Endodermal cell (in vitro differentiated cells): ENCODE data around the gene SH2B2. TPM values are rescaled to one million over a fixed set of nuclear protein-coding genes. Genes with fewer than 3 reads are reported as not detected.
"Not testable (repeated sequence)": the region's sequence is repeated elsewhere in the genome, so short reads cannot be mapped to it uniquely, and the experiment has no call there.

Experiments
- DNase-seq: peaks from one replicate; pipeline ENCODE4 v3.0.0-alpha.2; 2017
- H3K27ac ChIP-seq: 2 replicates; pipeline ENCODE4 v1.5.1; 2013; ENCODE audit warnings: mild to moderate bottlenecking, low read depth, low read length, moderate library complexity
- H3K27me3 ChIP-seq: 2 replicates; pipeline ENCODE4 v1.6.1; 2013; ENCODE audit warnings: mild to moderate bottlenecking, low read length, moderate library complexity; ENCODE audit not compliant: insufficient read depth, control insufficient read depth, poor library complexity, severe bottlenecking
- H3K36me3 ChIP-seq: 2 replicates; pipeline ENCODE4 v1.7.0; 2013; ENCODE audit warnings: mild to moderate bottlenecking, low read length, moderate library complexity; ENCODE audit not compliant: control insufficient read depth, insufficient read depth
- H3K4me1 ChIP-seq: one replicate; pipeline ENCODE4 v1.7.0; 2013; ENCODE audit warnings: low read length; ENCODE audit not compliant: control insufficient read depth, insufficient read depth
- H3K4me3 ChIP-seq: 2 replicates; pipeline ENCODE4 v1.5.1; 2013; ENCODE audit warnings: mild to moderate bottlenecking, low read length, moderate library complexity
- H3K9ac ChIP-seq: 2 replicates; pipeline ENCODE4 v1.6.1; 2013; ENCODE audit warnings: mild to moderate bottlenecking, low read length, moderate library complexity; ENCODE audit not compliant: poor library complexity, severe bottlenecking; ENCODE audit errors: extremely low read depth
- H3K9me3 ChIP-seq: 2 replicates; pipeline ENCODE4 v1.6.1; 2013; ENCODE audit warnings: mild to moderate bottlenecking, low read length, moderate library complexity; ENCODE audit not compliant: control insufficient read depth
- H3K27ac Mint-ChIP-seq: 2 replicates; pipeline ENCODE4 v1.8.0; 2020; ENCODE audit warnings: mixed read lengths
- H3K27me3 Mint-ChIP-seq: 2 replicates; pipeline ENCODE4 v1.8.0; 2021; ENCODE audit warnings: mild to moderate bottlenecking, mixed read lengths; ENCODE audit not compliant: insufficient read depth
- H3K36me3 Mint-ChIP-seq: 2 replicates; pipeline ENCODE4 v1.8.0; 2020; ENCODE audit warnings: low read depth, mixed read lengths
- H3K4me1 Mint-ChIP-seq: 2 replicates; pipeline ENCODE4 v1.8.0; 2020; ENCODE audit warnings: mixed read lengths
- H3K4me3 Mint-ChIP-seq: 2 replicates; pipeline ENCODE4 v1.8.0; 2020; ENCODE audit warnings: mild to moderate bottlenecking, moderate library complexity, mixed read lengths
- H3K9me3 Mint-ChIP-seq: 2 replicates; pipeline ENCODE4 v1.8.0; 2020; ENCODE audit warnings: mild to moderate bottlenecking, mixed read lengths
- WGBS, 2 experiments: methylation state at CpG; one replicate each; pipeline versions ENCODE4 v1.1.5 to v1.1.7; 2013; ENCODE audit warnings: missing lambda C conversion rate in 2 of 2, mixed read lengths in 1 of 2; ENCODE audit not compliant: insufficient coverage in 1 of 2, insufficient read length in 1 of 2; 5-methylcytosine and 5-hydroxymethylcytosine counted together
- total RNA-seq, 2 donors: library from RNA; stranded (reverse); fragmentation: NEBNext Ultra II Directional in 1 of 2; extraction: Animal tissue kit (Norgen Biotek cat#: 25700) in 1 of 2; gene quantifications; 2 replicates in 1 of 2; 3 replicates in 1 of 2; pipeline ENCODE4 v1.2.1, GENCODE V29; 2021
- TF ChIP-seq, protein P1 (sequence below): fragments of 200-600 bp; sonication (generic); conservative IDR thresholded peaks from 2 replicates; pipeline ENCODE4 v1.5.0; 2021; ENCODE audit warnings: antibody characterized with exemption, mild to moderate bottlenecking

Gene SH2B2
- total RNA-seq, 2 donors from 2014 or later: 8.0 to 8.7 TPM

DNA sequence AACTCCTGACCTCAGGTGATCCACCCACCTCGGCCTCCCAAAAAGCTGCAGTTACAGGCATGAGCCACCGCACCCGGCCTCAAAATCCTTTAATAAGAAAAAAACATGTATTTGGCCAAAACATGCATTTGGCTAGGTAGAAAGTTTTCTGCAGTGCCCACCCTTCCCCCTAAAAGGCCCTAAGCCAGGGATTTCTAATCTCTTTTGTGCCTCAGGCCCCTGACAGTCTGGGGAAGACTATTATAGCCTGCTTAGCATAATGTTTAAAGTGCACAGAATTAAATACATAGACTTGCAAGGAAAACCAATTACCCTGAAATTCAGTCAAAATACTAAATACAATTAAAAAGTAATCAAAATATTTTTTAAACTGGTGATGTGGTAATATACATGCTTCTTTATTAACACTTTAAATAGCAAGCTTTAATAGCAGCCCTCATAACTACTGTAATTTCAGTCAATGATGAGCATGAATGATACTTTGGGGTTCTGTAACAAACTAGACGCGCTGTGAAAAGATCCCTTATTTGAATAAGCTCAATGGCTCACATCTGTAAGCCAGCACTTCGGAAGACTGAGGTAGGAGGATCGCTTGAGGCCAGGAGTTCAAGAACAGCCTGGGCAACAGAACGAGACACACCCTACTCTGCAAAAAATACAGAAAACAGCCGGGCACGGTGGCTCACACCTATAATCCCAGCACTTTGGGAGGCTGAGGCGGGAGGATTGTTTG, 39.7 kb downstream of the SH2B2 start:
- Mint-ChIP-seq H3K9me3 (no peaks in the 10 kb centered on the region), H3K27ac (no peak overlapping the region), H3K27me3 (no peaks in the 10 kb centered on the region), H3K4me1 (no peaks in the 10 kb centered on the region), H3K4me3 (no peak overlapping the region), H3K36me3 (no peaks in the 10 kb centered on the region)
- Histone ChIP-seq H3K27ac (no peak overlapping the region), H3K9ac (no peak overlapping the region), H3K4me3 (no peak overlapping the region), H3K4me1 (no peaks in the 10 kb centered on the region), H3K27me3 (no peaks in the 10 kb centered on the region), H3K36me3 (no peaks in the 10 kb centered on the region), H3K9me3 (no peaks in the 10 kb centered on the region)
- WGBS, 2 experiments: 92 to 93% methylated on average over 9 to 11 of the region's 11 CpGs
- DNase-seq: no peak
- TF ChIP-seq, protein P1, sequence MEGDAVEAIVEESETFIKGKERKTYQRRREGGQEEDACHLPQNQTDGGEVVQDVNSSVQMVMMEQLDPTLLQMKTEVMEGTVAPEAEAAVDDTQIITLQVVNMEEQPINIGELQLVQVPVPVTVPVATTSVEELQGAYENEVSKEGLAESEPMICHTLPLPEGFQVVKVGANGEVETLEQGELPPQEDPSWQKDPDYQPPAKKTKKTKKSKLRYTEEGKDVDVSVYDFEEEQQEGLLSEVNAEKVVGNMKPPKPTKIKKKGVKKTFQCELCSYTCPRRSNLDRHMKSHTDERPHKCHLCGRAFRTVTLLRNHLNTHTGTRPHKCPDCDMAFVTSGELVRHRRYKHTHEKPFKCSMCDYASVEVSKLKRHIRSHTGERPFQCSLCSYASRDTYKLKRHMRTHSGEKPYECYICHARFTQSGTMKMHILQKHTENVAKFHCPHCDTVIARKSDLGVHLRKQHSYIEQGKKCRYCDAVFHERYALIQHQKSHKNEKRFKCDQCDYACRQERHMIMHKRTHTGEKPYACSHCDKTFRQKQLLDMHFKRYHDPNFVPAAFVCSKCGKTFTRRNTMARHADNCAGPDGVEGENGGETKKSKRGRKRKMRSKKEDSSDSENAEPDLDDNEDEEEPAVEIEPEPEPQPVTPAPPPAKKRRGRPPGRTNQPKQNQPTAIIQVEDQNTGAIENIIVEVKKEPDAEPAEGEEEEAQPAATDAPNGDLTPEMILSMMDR: no peak

DNA sequence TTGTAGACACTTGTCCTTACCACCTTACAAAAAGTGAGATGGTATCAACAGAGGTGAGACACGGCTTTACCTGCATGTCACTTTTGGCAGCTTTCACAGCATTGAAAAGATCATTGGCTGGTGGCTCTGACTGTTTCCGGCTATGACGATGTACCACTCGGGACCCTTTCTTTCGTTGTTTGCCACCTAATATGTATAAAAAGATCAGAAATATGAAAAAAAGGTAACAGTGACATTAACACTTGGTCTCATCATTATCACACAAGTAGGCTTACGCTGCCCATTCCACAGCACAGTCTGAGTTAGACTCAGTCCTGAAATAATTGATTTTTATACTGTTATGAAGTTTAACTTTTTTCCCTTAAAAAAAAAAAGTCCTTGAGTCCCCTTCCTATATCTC, 40.5 kb downstream of the SH2B2 start:
- not testable (repeated sequence) for H3K4me3 Mint-ChIP-seq, H3K36me3 Mint-ChIP-seq, H3K4me3 ChIP-seq, H3K9ac ChIP-seq, DNase-seq, H3K4me1 ChIP-seq, H3K27ac ChIP-seq, H3K27ac Mint-ChIP-seq, H3K9me3 ChIP-seq, H3K36me3 ChIP-seq, H3K9me3 Mint-ChIP-seq, H3K4me1 Mint-ChIP-seq, H3K27me3 ChIP-seq, H3K27me3 Mint-ChIP-seq
- WGBS, 2 experiments: 92 to 93% methylated on average over 4 to 6 of the region's 6 CpGs

DNA sequence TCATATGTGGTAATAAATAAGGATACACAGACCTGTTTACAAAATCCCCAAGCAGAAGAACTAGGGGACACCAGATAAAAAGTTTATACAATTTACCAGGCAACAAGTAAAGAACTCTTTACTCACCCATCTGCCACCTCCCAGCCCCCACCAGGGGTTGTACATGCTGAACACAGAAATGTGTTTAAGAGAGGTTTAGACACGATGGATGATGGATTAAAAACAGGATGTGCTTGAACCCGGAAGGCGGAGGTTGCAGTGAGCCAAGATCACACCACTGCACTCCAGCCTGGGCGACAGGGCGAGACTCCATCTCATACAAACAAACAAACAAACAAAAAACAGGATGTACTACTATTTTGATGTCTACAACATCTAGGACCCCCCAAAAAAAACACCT, 42.2 kb downstream of the SH2B2 start:
- not testable (repeated sequence) for H3K9ac ChIP-seq, H3K4me3 ChIP-seq, H3K4me1 Mint-ChIP-seq, H3K4me1 ChIP-seq, H3K27me3 ChIP-seq, H3K27ac Mint-ChIP-seq, H3K27me3 Mint-ChIP-seq, H3K4me3 Mint-ChIP-seq, H3K36me3 ChIP-seq, H3K36me3 Mint-ChIP-seq, H3K9me3 Mint-ChIP-seq, DNase-seq, H3K9me3 ChIP-seq, H3K27ac ChIP-seq
- WGBS, 2 experiments: 94% methylated on average over 2 of the region's 5 CpGs; no CpG with 5 or more reads in 1 of the 2 experiments

DNA sequence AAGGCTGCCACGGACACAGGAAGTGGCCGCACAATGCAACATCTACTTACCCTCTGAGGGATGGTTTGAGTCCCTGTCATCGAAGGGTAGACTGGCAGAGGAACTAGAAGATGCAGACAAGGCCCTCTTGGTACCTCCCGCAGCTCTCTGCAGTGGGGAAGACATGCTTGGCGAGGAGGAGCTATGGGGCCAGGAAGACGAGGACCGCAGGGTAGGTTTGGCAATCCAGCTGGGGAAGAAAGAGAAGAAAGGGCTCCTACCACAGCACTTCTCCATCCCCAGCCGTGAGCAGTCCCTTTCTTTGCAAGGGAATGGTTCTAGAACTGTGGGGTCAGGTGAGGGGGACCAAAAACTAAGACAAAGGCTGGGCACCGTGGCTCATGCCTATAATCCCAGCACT, 42.7 kb downstream of the SH2B2 start:
- not testable (repeated sequence) for H3K4me1 ChIP-seq, H3K27me3 ChIP-seq, H3K4me3 Mint-ChIP-seq, H3K27me3 Mint-ChIP-seq, H3K9me3 ChIP-seq, H3K9ac ChIP-seq, H3K36me3 ChIP-seq, H3K4me1 Mint-ChIP-seq, H3K4me3 ChIP-seq, H3K36me3 Mint-ChIP-seq, H3K9me3 Mint-ChIP-seq, H3K27ac ChIP-seq, DNase-seq, H3K27ac Mint-ChIP-seq
- 76 to 78% methylated on average over 4 to 6 of the region's 9 CpGs for WGBS, 2 experiments

DNA sequence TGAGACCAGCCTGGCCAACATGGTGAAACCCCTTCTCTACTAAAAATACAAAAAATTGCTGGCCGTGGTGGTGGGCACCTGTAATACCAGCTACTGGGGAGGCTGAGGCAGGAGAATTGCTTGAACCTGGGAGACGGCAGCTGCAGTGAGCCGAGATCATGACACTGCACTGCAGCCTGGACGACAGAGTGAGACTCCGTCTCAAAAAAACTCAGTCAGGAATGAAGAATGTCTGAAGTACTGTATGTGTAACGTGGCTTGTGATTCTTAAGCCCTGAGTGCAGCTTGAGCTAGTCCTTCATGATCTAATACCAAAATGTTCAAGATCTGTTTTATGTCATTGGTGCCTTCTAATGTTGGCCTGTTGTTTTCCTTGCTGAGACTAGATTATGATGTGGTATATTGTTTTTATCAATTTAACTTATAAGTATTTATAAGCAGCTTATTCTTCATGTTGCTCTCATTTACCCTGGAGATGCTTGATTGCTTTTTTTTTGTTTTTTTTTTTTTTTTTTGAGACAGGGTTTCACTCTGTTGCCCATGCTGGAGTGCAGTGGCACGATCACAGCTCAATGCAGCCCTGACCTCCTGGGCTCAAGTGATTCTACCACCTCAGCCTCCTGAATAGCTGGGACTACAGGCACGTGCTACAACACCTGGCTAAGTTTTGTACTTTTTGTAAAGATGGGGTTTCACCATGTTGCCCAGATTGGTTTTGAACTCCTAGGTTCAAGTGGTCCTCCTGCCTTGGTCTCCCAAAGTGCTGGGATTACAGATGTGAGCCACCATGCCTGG, 44.2 kb downstream of the SH2B2 start:
- H3K9ac ChIP-seq, H3K27me3 Mint-ChIP-seq, H3K36me3 Mint-ChIP-seq, DNase-seq, H3K4me3 Mint-ChIP-seq, H3K27ac ChIP-seq, H3K27me3 ChIP-seq, H3K27ac Mint-ChIP-seq, H3K4me1 Mint-ChIP-seq, H3K9me3 Mint-ChIP-seq, H3K4me3 ChIP-seq, H3K9me3 ChIP-seq, H3K36me3 ChIP-seq, H3K4me1 ChIP-seq: not testable (repeated sequence)
- WGBS, 2 experiments: 93% methylated on average over 8 of the region's 8 CpGs

DNA sequence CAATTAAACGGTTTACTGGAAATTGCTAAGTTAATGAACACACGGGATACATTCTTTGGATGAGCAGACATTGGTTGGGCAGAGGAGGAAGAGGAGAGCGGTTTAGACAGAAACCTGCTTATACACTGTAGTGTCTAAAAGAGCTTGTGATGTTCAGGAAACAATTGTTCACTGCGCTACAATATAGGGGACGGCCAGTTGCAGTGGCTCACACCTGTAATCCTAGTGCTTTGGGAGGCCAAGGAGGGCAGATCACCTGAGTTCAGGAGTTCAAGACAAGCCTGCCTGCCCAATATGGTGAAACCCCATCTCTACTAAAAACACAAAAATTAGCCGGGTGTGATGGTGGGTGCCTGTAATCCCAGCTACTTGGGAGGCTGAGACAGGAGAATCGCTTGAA, 48.9 kb downstream of the SH2B2 start:
- not testable (repeated sequence) for H3K4me3 Mint-ChIP-seq, H3K36me3 ChIP-seq, H3K4me1 Mint-ChIP-seq, H3K27ac Mint-ChIP-seq, H3K27me3 ChIP-seq, H3K27me3 Mint-ChIP-seq, H3K4me1 ChIP-seq, H3K4me3 ChIP-seq, H3K9me3 ChIP-seq, H3K36me3 Mint-ChIP-seq, H3K9ac ChIP-seq, H3K9me3 Mint-ChIP-seq, H3K27ac ChIP-seq, DNase-seq
- WGBS, 2 experiments: 97 to 100% methylated on average over 4 to 6 of the region's 7 CpGs
